H1 (cell line): ENCODE data around the gene EEF2K. TPM values are rescaled to one million over a fixed set of nuclear protein-coding genes. Genes with fewer than 3 reads are reported as not detected.
A peak's percentile ranks its signal among the peaks of the same experiment; 100 is the strongest.

Experiments used
- CTCF ChIA-PET: fragments of 300-600 bp; sonication (Branson Sonifier 250); formaldehyde crosslinking; loops from one replicate; lab custom pipeline; 2021; ENCODE audit not compliant: partially characterized antibody; lab: Charles Lee
- POLR2A ChIA-PET: fragments of 300-600 bp; sonication (Branson Sonifier 250); formaldehyde crosslinking; loops from one replicate; lab custom pipeline; 2021; ENCODE audit warnings: inconsistent platforms; ENCODE audit not compliant: partially characterized antibody; lab: Charles Lee
- DNase-seq, 2 experiments: peaks; one replicate each; pipeline versions ENCODE4 v3.0.0 to v3.0.0-alpha.2; 2010 to 2022; ENCODE audit warnings: low spot score in 2 of 2, low read depth in 1 of 2, mixed read lengths in 1 of 2
- FAIRE-seq: peaks from 2 replicates; lab custom pipeline; 2011; peaks lifted over from hg19 to GRCh38; lab: Jason Lieb, UNC
- H2AFZ ChIP-seq: 2 replicates; pipeline ENCODE4 v1.8.1; 2012; ENCODE audit warnings: low read length, inconsistent platforms
- H2AK5ac ChIP-seq: 2 replicates; pipeline ENCODE4 v1.6.1; 2013; ENCODE audit warnings: low read depth, low read length
- H2BK120ac ChIP-seq: replicated peaks from 2 replicates; pipeline ENCODE3; 2013; ENCODE audit warnings: low read depth, low read length, inconsistent platforms
- H2BK12ac ChIP-seq: 2 replicates; pipeline ENCODE4 v1.6.1; 2013; ENCODE audit warnings: low read depth, low read length
- H2BK15ac ChIP-seq: 2 replicates; pipeline ENCODE4 v1.6.1; 2013; ENCODE audit warnings: low read length
- H2BK20ac ChIP-seq: 2 replicates; pipeline ENCODE4 v1.6.1; 2013; ENCODE audit warnings: low read length
- H2BK5ac ChIP-seq: 2 replicates; pipeline ENCODE4 v1.6.1; 2013; ENCODE audit warnings: low read depth, low read length
- H3K14ac ChIP-seq: 2 replicates; pipeline ENCODE4 v1.6.1; 2013; ENCODE audit warnings: inconsistent platforms; ENCODE audit not compliant: insufficient read length
- H3K18ac ChIP-seq: 2 replicates; pipeline ENCODE4 v1.6.1; 2013; ENCODE audit warnings: low read length; ENCODE audit errors: extremely low read depth
- H3K23ac ChIP-seq: 2 replicates; pipeline ENCODE4 v1.6.1; 2013; ENCODE audit warnings: inconsistent platforms; ENCODE audit not compliant: insufficient read length
- H3K23me2 ChIP-seq: 2 replicates; pipeline ENCODE4 v1.6.1; 2013; ENCODE audit warnings: low read depth, low read length
- H3K27ac ChIP-seq: 2 replicates; pipeline ENCODE4 v1.6.1; 2011; ENCODE audit warnings: low read depth, low read length, inconsistent platforms
- H3K27me3 ChIP-seq, 4 experiments: replicated peaks in 1 of 4; 1 replicate in 1 of 4; 2 replicates in 3 of 4; pipeline versions ENCODE4 v1.6.1 to v1.8.1; 2011 to 2013; ENCODE audit warnings: low read length in 3 of 4, mild to moderate bottlenecking in 3 of 4, inconsistent platforms in 2 of 4, mixed read lengths in 2 of 4, moderate library complexity in 1 of 4; ENCODE audit not compliant: control insufficient read depth in 3 of 4, insufficient read depth in 3 of 4; ENCODE audit errors: extremely low read depth in 1 of 4
- H3K36me3 ChIP-seq, 4 experiments: 2 replicates each; pipeline versions ENCODE4 v1.6.1 to v1.8.1; 2011 to 2013; ENCODE audit warnings: mild to moderate bottlenecking in 4 of 4, low read length in 3 of 4, moderate library complexity in 2 of 4, control low read depth in 1 of 4, inconsistent platforms in 1 of 4; ENCODE audit not compliant: insufficient read depth in 4 of 4, control insufficient read depth in 2 of 4
- H3K4ac ChIP-seq: replicated peaks from 2 replicates; pipeline ENCODE3; 2013; ENCODE audit warnings: low read length, low read depth, mixed read lengths, inconsistent platforms; ENCODE audit not compliant: insufficient read length
- H3K4me1 ChIP-seq, 4 experiments: replicated peaks in 1 of 4; 1 replicate in 1 of 4; 2 replicates in 3 of 4; pipeline versions ENCODE4 v1.6.1 to v1.8.1; 2011 to 2013; ENCODE audit warnings: low read length in 3 of 4, inconsistent platforms in 2 of 4, mixed read lengths in 1 of 4; ENCODE audit not compliant: insufficient read depth in 4 of 4, control insufficient read depth in 3 of 4
- H3K4me2 ChIP-seq, 2 experiments: 2 replicates each; pipeline versions ENCODE4 v1.6.1 to v1.8.1; 2011 to 2013; ENCODE audit warnings: low read depth in 2 of 2, low read length in 2 of 2, control low read depth in 1 of 2, inconsistent platforms in 1 of 2, mild to moderate bottlenecking in 1 of 2; ENCODE audit not compliant: insufficient read depth in 1 of 2
- H3K4me3 ChIP-seq, 4 experiments: fragments of 200-600, 300-600 bp in 1 of 4; sonication (generic), shearing (Covaris generic), sonication (Bioruptor Twin) in 1 of 4; 2 replicates each; pipeline versions ENCODE4 v1.5.1 to v1.8.1; 2011 to 2016; ENCODE audit warnings: low read length in 4 of 4, low read depth in 3 of 4, control low read depth in 2 of 4, inconsistent platforms in 2 of 4, mild to moderate bottlenecking in 2 of 4, mixed read lengths in 1 of 4, moderate library complexity in 1 of 4; ENCODE audit not compliant: insufficient read depth in 2 of 4; ENCODE audit errors: extremely low read depth in 1 of 4
- H3K56ac ChIP-seq: replicated peaks from 2 replicates; pipeline ENCODE3; 2013; ENCODE audit warnings: low read depth, mild to moderate bottlenecking, mixed read lengths, low read length, inconsistent platforms; ENCODE audit not compliant: insufficient read length
- H3K79me1 ChIP-seq: 2 replicates; pipeline ENCODE4 v1.6.1; 2013; ENCODE audit warnings: low read depth, low read length, control low read depth
- H3K79me2 ChIP-seq, 2 experiments: 2 replicates each; pipeline versions ENCODE4 v1.6.1 to v1.8.1; 2012 to 2013; ENCODE audit warnings: low read length in 2 of 2, mild to moderate bottlenecking in 2 of 2, inconsistent platforms in 1 of 2; ENCODE audit not compliant: insufficient read depth in 2 of 2, control insufficient read depth in 1 of 2
- H3K9ac ChIP-seq, 4 experiments: replicated peaks in 1 of 4; 1 replicate in 1 of 4; 2 replicates in 3 of 4; pipeline versions ENCODE4 v1.6.1 to v1.8.1; 2011 to 2013; ENCODE audit warnings: low read depth in 3 of 4, low read length in 3 of 4, control low read depth in 2 of 4, mild to moderate bottlenecking in 2 of 4, moderate library complexity in 2 of 4, inconsistent platforms in 1 of 4; ENCODE audit errors: extremely low read depth in 1 of 4
- H3K9me3 ChIP-seq, 2 experiments: 2 replicates each; pipeline versions ENCODE4 v1.6.1 to v1.8.1; 2012 to 2013; ENCODE audit warnings: mild to moderate bottlenecking in 2 of 2, moderate library complexity in 2 of 2, control low read depth in 1 of 2, inconsistent platforms in 1 of 2, low read depth in 1 of 2, low read length in 1 of 2, mixed read lengths in 1 of 2; ENCODE audit not compliant: insufficient read depth in 2 of 2
- H4K20me1 ChIP-seq, 2 experiments: replicated peaks in 1 of 2; 2 replicates each; pipeline versions ENCODE3 to v1.8.1; 2011 to 2013; ENCODE audit warnings: inconsistent platforms in 2 of 2, low read length in 2 of 2, mild to moderate bottlenecking in 1 of 2; ENCODE audit not compliant: insufficient read depth in 2 of 2, control insufficient read depth in 1 of 2
- H4K5ac ChIP-seq: 2 replicates; pipeline ENCODE4 v1.6.1; 2013; ENCODE audit warnings: low read length, low read depth, mixed read lengths, inconsistent platforms; ENCODE audit not compliant: insufficient read length
- H4K8ac ChIP-seq: 2 replicates; pipeline ENCODE4 v1.8.0; 2013; ENCODE audit warnings: mild to moderate bottlenecking, moderate library complexity, low read length, inconsistent platforms; ENCODE audit not compliant: insufficient read depth; ENCODE audit errors: extremely low read depth
- H4K91ac ChIP-seq: replicated peaks from 2 replicates; pipeline ENCODE3; 2013; ENCODE audit warnings: low read length, mixed read lengths, inconsistent platforms; ENCODE audit not compliant: insufficient read length
- EGR1 ChIP-seq: IDR thresholded peaks from 2 replicates; pipeline ENCODE4 v1.6.1; 2011; ENCODE audit warnings: low read depth, low read length, borderline replicate concordance
- EP300 ChIP-seq, 2 experiments: IDR thresholded peaks; 1 replicate in 1 of 2; 2 replicates in 1 of 2; pipeline ENCODE4 v1.6.1; 2011 to 2012; ENCODE audit warnings: low read depth in 2 of 2, low read length in 2 of 2, mild to moderate bottlenecking in 2 of 2, borderline replicate concordance in 1 of 2, inconsistent platforms in 1 of 2, moderate library complexity in 1 of 2
- RAD21 ChIP-seq, 2 experiments: IDR thresholded peaks in 1 of 2; conservative IDR thresholded peaks in 1 of 2; 2 replicates each; pipeline ENCODE4 v1.6.1; 2011; ENCODE audit warnings: low read depth in 2 of 2, low read length in 2 of 2, improper control_type of control experiment in 1 of 2, inconsistent platforms in 1 of 2, mild to moderate bottlenecking in 1 of 2, moderate library complexity in 1 of 2
- SP1 ChIP-seq: IDR thresholded peaks from 2 replicates; pipeline ENCODE4 v1.6.1; 2011; ENCODE audit warnings: low read depth, low read length
- TCF12 ChIP-seq: IDR thresholded peaks from 2 replicates; pipeline ENCODE4 v1.6.1; 2011; ENCODE audit warnings: low read depth, mild to moderate bottlenecking, low read length
- TEAD4 ChIP-seq: IDR thresholded peaks from 2 replicates; pipeline ENCODE4 v1.6.1; 2012; ENCODE audit warnings: low read depth, low read length, inconsistent platforms, mixed read lengths
- WGBS, 2 experiments: shearing (Covaris generic) in 1 of 2; methylation state at CpG; one replicate each; pipeline versions ENCODE4 v1.1.6 to v1.1.7; 2013 to 2015; ENCODE audit warnings: low lambda C conversion rate in 2 of 2, mixed read lengths in 2 of 2, inconsistent platforms in 1 of 2, low coverage in 1 of 2, missing lambda C conversion rate in 1 of 2; ENCODE audit not compliant: insufficient replicate concordance in 2 of 2, insufficient coverage in 1 of 2, insufficient read length in 1 of 2; ENCODE audit errors: extremely low coverage in 1 of 2, missing lambda C conversion rate in 1 of 2; 5-methylcytosine and 5-hydroxymethylcytosine counted together
- polyA plus RNA-seq, 7 experiments: library from polyadenylated mRNA; depleted of rRNA in 3 of 7; stranded (reverse) in 5 of 7; unstranded in 2 of 7; fragments of >200 nt in 5 of 7; fragments of 200-250 nt in 2 of 7; gene quantifications; 1 replicate in 5 of 7; 2 replicates in 1 of 7; 4 replicates in 1 of 7; pipeline versions ENCODE4 v1.2.1 to v1.2.3, GENCODE V29; 2011 to 2013; ENCODE audit warnings: missing spikeins in 2 of 7, mixed read lengths in 2 of 7
- total RNA-seq: library from RNA; stranded (reverse); fragmentation: NEBNext Ultra II Directional; extraction: Animal tissue kit (Norgen Biotek cat#: 25700); gene quantifications from 2 replicates; pipeline ENCODE4 v1.2.1, GENCODE V29; 2021
- TF ChIP-seq, protein P1 (sequence below), 3 experiments: IDR thresholded peaks; 1 replicate in 2 of 3; 2 replicates in 1 of 3; pipeline versions ENCODE4 v1.5.1 to v1.6.1; 2011; ENCODE audit warnings: low read length in 3 of 3, mild to moderate bottlenecking in 3 of 3, inconsistent platforms in 2 of 3, low read depth in 1 of 3, moderate library complexity in 1 of 3; ENCODE audit not compliant: insufficient read depth in 1 of 3; ENCODE audit errors: control extremely low read depth in 1 of 3

EEF2K gene
- total and polyA plus RNA-seq, 2 of the 8 experiments (the other 6 are each of a cell fraction or from before 2014, with no cell fraction given) = 14.9 to 30.2 TPM

- Histone ChIP-seq H3K9me3 (no peaks in the 10 kb centered on the region), H3K18ac (no peak overlapping the region), H3K79me1 (no peaks in the 10 kb centered on the region), H2BK120ac (no peak overlapping the region), H4K20me1 (no peaks in the 10 kb centered on the region), H4K5ac (no peak overlapping the region), H3K4me2 (no peak overlapping the region), H2AK5ac (no peak overlapping the region), H3K9ac (no peak overlapping the region), H3K79me2 (no peaks in the 10 kb centered on the region), H3K4me1 (no peaks in the 10 kb centered on the region; a peak in 3 of 7 replicates), H3K27ac (no peak overlapping the region), H3K36me3 (no peaks in the 10 kb centered on the region), H3K23me2 (no peaks in the 10 kb centered on the region), H3K4me3 (no peak overlapping the region), H4K8ac (no peak overlapping the region), H3K56ac (no peak overlapping the region), H2AFZ (no peak overlapping the region), H3K4ac (no peak overlapping the region), H2BK15ac (no peak overlapping the region), H2BK12ac (no peak overlapping the region), H2BK5ac (no peak overlapping the region), H3K27me3 (no peaks in the 10 kb centered on the region), H2BK20ac (no peak overlapping the region), H3K23ac (no peak overlapping the region), H3K14ac (no peak overlapping the region), H4K91ac (no peak overlapping the region)
- WGBS, 2 experiments = 88% methylated on average over 7 of the region's 7 CpGs; no CpG with 5 or more reads in 1 of the 2 experiments
- TF ChIP-seq TEAD4 = no peak
- TF ChIP-seq, protein P1, sequence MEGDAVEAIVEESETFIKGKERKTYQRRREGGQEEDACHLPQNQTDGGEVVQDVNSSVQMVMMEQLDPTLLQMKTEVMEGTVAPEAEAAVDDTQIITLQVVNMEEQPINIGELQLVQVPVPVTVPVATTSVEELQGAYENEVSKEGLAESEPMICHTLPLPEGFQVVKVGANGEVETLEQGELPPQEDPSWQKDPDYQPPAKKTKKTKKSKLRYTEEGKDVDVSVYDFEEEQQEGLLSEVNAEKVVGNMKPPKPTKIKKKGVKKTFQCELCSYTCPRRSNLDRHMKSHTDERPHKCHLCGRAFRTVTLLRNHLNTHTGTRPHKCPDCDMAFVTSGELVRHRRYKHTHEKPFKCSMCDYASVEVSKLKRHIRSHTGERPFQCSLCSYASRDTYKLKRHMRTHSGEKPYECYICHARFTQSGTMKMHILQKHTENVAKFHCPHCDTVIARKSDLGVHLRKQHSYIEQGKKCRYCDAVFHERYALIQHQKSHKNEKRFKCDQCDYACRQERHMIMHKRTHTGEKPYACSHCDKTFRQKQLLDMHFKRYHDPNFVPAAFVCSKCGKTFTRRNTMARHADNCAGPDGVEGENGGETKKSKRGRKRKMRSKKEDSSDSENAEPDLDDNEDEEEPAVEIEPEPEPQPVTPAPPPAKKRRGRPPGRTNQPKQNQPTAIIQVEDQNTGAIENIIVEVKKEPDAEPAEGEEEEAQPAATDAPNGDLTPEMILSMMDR (IDR thresholded peaks at IDR 0.05; ENCODE audit: control extremely low read depth in 1 of 3, insufficient read depth in 1 of 3, low read depth in 1 of 3, low read length in 3 of 3) = peak in 2 of 3 experiments; percentile 2 to 9; a peak in 1 of 4 replicates
- TF ChIP-seq TCF12 = no peak
- no peak for TF ChIP-seq EP300 (IDR thresholded peaks at IDR 0.05; ENCODE audit: borderline replicate concordance in 1 of 2, low read depth in 2 of 2, low read length in 2 of 2)
- TF ChIP-seq EGR1 = no peak
- TF ChIP-seq SP1 = no peak
- TF ChIP-seq RAD21 (IDR thresholded peaks at IDR 0.05 in 1 of 2, conservative IDR thresholded peaks at IDR 0.05 in 1 of 2; ENCODE audit: low read depth in 2 of 2, low read length in 2 of 2) = peak; percentile 17 to 20; a peak in 2 of 4 replicates
- ChIA-PET POLR2A (interaction anchor here (0.8 kb wide), 1 partner anchor 100 kb away, joined by 3 read pairs; no protein-coding TSS in a partner anchor), CTCF (interaction anchor here (0.5 to 1.6 kb wide), 9 partner anchors 21 to 107 kb away, joined by 3 to 9 read pairs (median 3); no protein-coding TSS in a partner anchor)
- DNase-seq = no peak
- no peak for FAIRE-seq
These were observed 7.4 kb upstream of the EEF2K start for GRCh38 chr16:22198547-22199293.
